HG03108 (cell line): Measurements from ENCODE around the gene NIM1K.
"Not testable (repeated sequence)": the region's sequence is repeated elsewhere in the genome, so short reads cannot be mapped to it uniquely, and the experiment has no call there.

Experiments used
- ATAC-seq: cut with Tn5 transposase; IDR thresholded peaks from one replicate; pipeline ENCODE4 v1.9.1; 2021; ENCODE audit warnings: moderate library complexity; ENCODE audit not compliant: unreplicated experiment

The NIM1K gene

DNA sequence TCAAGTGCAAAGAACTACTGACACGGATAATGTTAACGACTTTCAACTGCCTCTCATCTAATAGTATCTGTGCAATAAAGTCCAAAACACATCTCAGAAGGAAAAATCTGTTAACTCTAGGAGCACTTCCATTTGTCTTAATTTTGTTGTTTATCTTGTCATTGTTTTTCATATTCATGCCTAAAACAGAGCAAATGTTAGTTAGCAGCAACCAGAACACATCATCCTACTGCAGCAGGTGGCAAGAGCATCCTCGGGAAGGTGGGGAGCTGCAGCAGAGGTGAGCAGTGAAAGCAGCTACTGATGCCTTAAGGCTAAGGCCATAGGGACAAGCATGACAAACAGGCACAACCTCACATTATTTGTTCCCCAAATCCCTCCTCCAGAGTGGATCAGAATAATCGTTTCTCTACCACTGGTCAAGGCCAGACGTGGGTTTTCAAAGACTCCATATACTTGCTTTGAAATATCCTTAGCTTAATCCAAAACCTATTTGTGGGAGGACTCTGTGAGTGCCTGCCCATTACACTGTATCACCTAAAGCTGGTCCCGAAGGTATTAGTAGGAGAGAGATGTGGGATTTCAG lies 120.1 kb downstream of the NIM1K start:
- no peak for ATAC-seq

DNA sequence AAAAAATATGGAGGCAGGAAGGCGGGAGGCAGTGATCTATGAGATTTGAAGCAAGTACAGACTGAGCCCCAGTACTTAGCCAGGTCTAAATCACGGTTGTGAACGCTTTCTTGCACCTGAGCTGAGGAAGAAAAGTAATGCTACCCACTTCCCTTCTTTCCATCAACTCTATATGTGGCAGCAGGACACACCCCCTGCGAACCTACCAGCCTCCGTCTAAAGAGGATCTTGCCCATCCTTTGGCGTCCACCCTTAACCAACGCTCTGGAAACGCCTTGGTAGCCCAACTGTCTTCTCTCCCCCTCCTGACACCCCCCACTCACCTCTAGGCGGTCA lies 120.6 kb downstream of the NIM1K start:
- peak; percentile 5 for ATAC-seq

- ATAC-seq = peak; percentile 93
Observed at GRCh38 chr5:43313035-43313853, 121.2 kb downstream of the NIM1K start, which contains the start of gene HMGCS1. TSS of gene HMGCS1 (minus strand) at chr5:43313412. CDS start at chr5:43298965, 14,447 bp downstream.

DNA sequence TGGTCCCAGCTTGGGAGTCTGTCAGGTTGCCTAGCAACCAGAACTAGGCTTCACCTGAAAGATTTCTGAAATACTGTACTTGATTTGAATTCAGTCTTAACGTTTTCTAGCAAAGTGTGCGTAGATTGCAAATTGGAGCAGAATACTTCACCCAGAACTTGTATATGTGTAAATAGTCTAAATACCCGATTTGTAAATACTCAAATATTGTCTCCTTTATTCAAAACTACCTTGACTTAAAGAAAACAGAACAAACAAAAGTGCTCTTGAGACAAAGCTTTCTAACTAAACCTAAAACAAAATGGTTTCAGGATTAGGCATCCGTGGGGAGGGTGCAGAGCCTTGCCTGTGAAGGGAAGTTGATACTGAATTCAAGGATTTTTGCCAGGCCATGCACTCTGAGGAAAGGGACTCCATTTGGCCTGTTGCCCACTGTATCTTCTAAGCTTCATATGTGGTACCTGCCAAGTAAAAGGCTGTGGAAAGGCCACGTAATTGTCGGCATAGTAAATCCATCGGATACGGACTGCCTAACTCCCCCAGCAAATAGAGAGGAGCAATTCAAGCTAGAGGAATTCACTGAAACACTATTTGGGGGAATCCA lies 121.9 kb downstream of the NIM1K start:
- ATAC-seq = no peak

DNA sequence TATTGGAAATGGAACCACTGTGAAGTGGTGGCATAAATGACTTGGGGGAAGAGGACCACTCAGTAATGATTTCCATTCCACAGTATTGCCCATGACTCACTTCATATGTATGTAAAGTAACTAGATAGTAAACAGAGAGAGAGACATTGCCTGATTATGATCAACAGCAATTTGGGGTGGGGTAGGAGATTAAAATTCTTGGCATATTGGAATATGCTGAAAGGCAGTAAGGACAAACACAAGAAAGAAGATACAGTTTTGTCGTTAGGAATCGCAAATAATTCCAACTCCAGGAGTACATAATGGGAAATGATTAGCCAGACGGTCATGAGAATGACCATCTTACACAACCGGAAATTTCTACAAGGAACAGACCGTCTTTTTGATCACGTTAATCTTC lies 122.7 kb downstream of the NIM1K start:
- no peak for ATAC-seq

DNA sequence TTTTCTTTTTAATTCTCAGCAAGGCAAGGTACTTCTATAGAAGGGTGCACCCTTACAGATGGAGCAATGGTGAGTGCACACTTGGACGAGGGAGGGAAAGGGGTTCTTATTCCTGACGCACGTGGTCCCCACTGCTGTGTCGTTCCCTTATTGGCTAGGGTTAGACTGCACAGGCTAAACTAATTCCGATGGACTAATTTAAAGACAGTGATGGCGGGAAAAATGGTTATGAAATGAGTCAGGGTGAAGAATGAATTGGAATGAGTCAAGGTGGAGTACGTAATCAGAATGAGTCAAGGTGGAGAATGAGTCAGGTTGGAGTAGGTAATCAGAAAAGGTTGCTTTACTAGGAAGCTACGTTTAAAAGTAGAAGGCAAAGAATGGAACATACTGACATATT lies 123.2 kb downstream of the NIM1K start:
- no peak for ATAC-seq

GRCh38 chr5:43315682-43316081 lies 123.7 kb downstream of the NIM1K start:
- ATAC-seq = no peak

GRCh38 chr5:43316421-43316820 lies 124.4 kb downstream of the NIM1K start:
- ATAC-seq = no peak

DNA sequence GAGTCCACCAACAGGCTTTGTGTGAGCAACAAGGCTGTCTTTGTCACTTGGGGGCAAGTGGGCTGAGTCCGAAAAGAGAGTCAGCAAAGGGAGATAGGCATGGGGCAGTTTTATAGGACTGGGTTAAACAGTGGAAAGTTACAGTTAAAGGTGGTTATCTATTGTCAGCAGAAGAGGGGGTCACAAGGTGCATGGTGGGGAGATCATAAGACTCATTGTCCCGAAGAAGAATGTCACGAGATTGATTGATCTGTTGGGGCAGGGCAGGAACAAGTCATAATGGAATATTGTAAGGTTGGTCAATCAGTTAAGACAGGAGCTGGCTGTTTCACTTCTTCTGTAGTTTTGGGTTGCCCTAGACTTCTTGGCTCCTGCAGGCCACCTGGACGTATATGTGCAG lies 128.8 kb downstream of the NIM1K start:
- ATAC-seq = no peak

DNA sequence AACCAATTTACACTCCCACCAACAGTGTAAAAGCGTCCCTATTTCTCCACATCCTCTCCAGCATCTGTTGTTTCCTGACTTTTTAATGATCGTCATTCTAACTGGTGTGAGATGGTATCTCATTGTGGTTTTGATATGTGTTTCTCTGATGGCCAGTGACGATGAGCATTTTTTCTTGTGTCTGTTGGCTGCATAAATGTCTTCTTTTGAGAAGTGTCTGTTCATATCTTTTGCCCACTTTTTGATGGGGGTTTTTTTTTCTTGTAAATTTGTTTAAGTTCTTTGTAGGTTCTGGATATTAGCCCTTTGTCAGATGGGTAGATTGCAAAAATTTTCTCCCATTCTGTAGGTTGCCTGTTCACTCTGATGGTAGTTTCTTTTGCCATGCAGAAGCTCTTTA lies 131.5 kb downstream of the NIM1K start:
- not testable (repeated sequence) for ATAC-seq

DNA sequence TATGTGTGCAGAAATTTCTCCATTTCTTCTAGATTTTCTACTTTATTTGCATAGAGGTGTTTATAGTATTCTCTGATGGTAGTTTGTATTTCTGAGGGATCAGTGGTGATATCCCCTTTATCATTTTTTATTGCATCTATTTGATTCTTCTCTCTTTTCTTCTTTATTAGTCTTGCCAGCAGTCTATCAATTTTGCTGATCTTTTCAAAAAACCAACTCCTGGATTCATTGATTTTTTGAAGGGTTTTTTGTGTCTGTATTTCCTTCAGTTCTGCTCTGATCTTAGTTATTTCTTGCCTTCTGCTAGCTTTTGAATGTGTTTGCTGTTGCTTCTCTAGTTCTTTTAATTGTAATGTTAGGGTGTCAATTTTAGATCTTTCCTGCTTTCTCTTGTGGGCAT lies 133.6 kb downstream of the NIM1K start:
- not testable (repeated sequence) for ATAC-seq
